Fibroblast of skin of scalp (primary cell): ENCODE measurements around the gene TRIM41.
A peak's percentile ranks its signal among the peaks of the same experiment; 100 is the strongest.
"Not testable (repeated sequence)": the region's sequence is repeated elsewhere in the genome, so short reads cannot be mapped to it uniquely, and the experiment has no call there.

ENCODE experiments used
- DNase-seq: peaks from one replicate; pipeline ENCODE4 v3.0.0-alpha.2; 2013

TRIM41 gene

GRCh38 chr5:181193656-181194055, 29.4 kb upstream of the TRIM41 start:
- DNase-seq, result no peak

GRCh38 chr5:181194489-181195248, 28.4 kb upstream of the TRIM41 start:
- DNase-seq, result no peak

GRCh38 chr5:181195249-181195761, 27.8 kb upstream of the TRIM41 start:
- DNase-seq, result no peak

GRCh38 chr5:181197326-181197951, 25.6 kb upstream of the TRIM41 start:
- peak; percentile 35 for DNase-seq

GRCh38 chr5:181198106-181198685, 24.9 kb upstream of the TRIM41 start:
- peak; percentile 33 for DNase-seq

- no peak for DNase-seq
Measured at GRCh38 chr5:181198905-181199519, 24.1 kb upstream of the TRIM41 start.

GRCh38 chr5:181199881-181200638, 23.0 kb upstream of the TRIM41 start:
- no peak for DNase-seq

GRCh38 chr5:181200816-181201215, 22.3 kb upstream of the TRIM41 start:
- no peak for DNase-seq

GRCh38 chr5:181203093-181203711, 19.9 kb upstream of the TRIM41 start:
- no peak for DNase-seq

- no peak for DNase-seq
Measured at GRCh38 chr5:181203777-181204112, 19.3 kb upstream of the TRIM41 start.

- DNase-seq, result peak; percentile 45
Measured at GRCh38 chr5:181204113-181204825, 18.8 kb upstream of the TRIM41 start.

- DNase-seq, result peak; percentile 50
Measured at GRCh38 chr5:181204826-181205760, 18.0 kb upstream of the TRIM41 start, which contains the start of gene TRIM7. TRIM7 (minus strand) TSS chr5:181205196; CDS start chr5:181205110, 86 bp downstream.

- no peak for DNase-seq
Measured at GRCh38 chr5:181205761-181206649, 17.1 kb upstream of the TRIM41 start.

GRCh38 chr5:181207214-181207959, 15.7 kb upstream of the TRIM41 start:
- peak; percentile 95 for DNase-seq

- DNase-seq, result no peak
Measured at GRCh38 chr5:181207960-181208253, 15.2 kb upstream of the TRIM41 start.

- not testable (repeated sequence) for DNase-seq
Measured at GRCh38 chr5:181209006-181209405, 14.1 kb upstream of the TRIM41 start.

GRCh38 chr5:181210148-181210547, 12.9 kb upstream of the TRIM41 start:
- DNase-seq, result not testable (repeated sequence)

GRCh38 chr5:181210698-181211097, 12.4 kb upstream of the TRIM41 start:
- DNase-seq, result not testable (repeated sequence)
